Endothelial cell of umbilical vein (primary cell): ENCODE results near the gene TTLL9. TPM values are rescaled to one million over a fixed set of nuclear protein-coding genes. Genes with fewer than 3 reads are reported as not detected.

Source experiments
- BruUV-seq: library from RNA; stranded (reverse); fragments of 400-500 nt; replicated peaks from 2 replicates; lab custom pipeline; 2021; lab: Mats Ljungman, UMichigan
- CTCF ChIA-PET: fragments of 300-600, 350-600 bp; sonication (Branson Sonifier 250); formaldehyde crosslinking; loops from one replicate; lab custom pipeline; 2021; ENCODE audit warnings: antibody characterized with exemption, inconsistent platforms; lab: Charles Lee
- POLR2A ChIA-PET: fragments of 300-600, 350-600 bp; sonication (Branson Sonifier 250); formaldehyde crosslinking; loops from one replicate; lab custom pipeline; 2021; ENCODE audit warnings: antibody characterized with exemption, inconsistent platforms; lab: Charles Lee
- DNase-seq: peaks from one replicate; pipeline ENCODE4 v3.0.0-alpha.2; 2011; ENCODE audit warnings: low read depth, low spot score
- FAIRE-seq: peaks from 2 replicates; lab custom pipeline; 2011; peaks lifted over from hg19 to GRCh38; lab: Jason Lieb, UNC
- H2AFZ ChIP-seq: 2 replicates; pipeline ENCODE4 v1.6.0; 2012; ENCODE audit warnings: low read depth, low read length, control low read depth, inconsistent platforms
- H3K27ac ChIP-seq: 2 replicates; pipeline ENCODE4 v1.5.1; 2011; ENCODE audit warnings: low read depth, mild to moderate bottlenecking, control low read depth, low read length, moderate library complexity; ENCODE audit not compliant: insufficient read depth
- H3K27me3 ChIP-seq, 2 experiments: 2 replicates each; pipeline versions ENCODE4 v1.6.0 to v1.6.1; 2011; ENCODE audit warnings: low read length in 2 of 2, mixed read lengths in 1 of 2; ENCODE audit not compliant: control insufficient read depth in 2 of 2, insufficient read depth in 2 of 2
- H3K36me3 ChIP-seq, 2 experiments: 2 replicates in 1 of 2; 3 replicates in 1 of 2; pipeline ENCODE4 v1.5.1; 2011; ENCODE audit warnings: low read length in 2 of 2, mild to moderate bottlenecking in 1 of 2, moderate library complexity in 1 of 2; ENCODE audit not compliant: control insufficient read depth in 2 of 2, insufficient read depth in 2 of 2; ENCODE audit errors: extremely low read depth in 1 of 2
- H3K4me1 ChIP-seq: 3 replicates; pipeline ENCODE4 v1.5.1; 2011; ENCODE audit warnings: mild to moderate bottlenecking, low read length; ENCODE audit not compliant: control insufficient read depth, insufficient read depth; ENCODE audit errors: extremely low read depth
- H3K4me2 ChIP-seq: 2 replicates; pipeline ENCODE4 v1.6.1; 2011; ENCODE audit warnings: low read length, control low read depth, mixed read lengths; ENCODE audit not compliant: insufficient read depth
- H3K4me3 ChIP-seq, 3 experiments: fragments of 200-600 bp in 1 of 3; sonication (generic), shearing (Covaris generic) in 1 of 3; replicated peaks in 1 of 3; 2 replicates each; pipeline ENCODE4 v1.5.1; 2011 to 2016; ENCODE audit warnings: control low read depth in 3 of 3, low read length in 3 of 3, mild to moderate bottlenecking in 2 of 3, inconsistent platforms in 1 of 3, low read depth in 1 of 3, moderate library complexity in 1 of 3; ENCODE audit not compliant: insufficient read depth in 1 of 3
- H3K79me2 ChIP-seq: 2 replicates; pipeline ENCODE4 v1.6.0; 2012; ENCODE audit warnings: low read length, inconsistent platforms; ENCODE audit not compliant: control insufficient read depth, insufficient read depth
- H3K9ac ChIP-seq: replicated peaks from 2 replicates; pipeline ENCODE3; 2011; ENCODE audit warnings: low read length, control low read depth; ENCODE audit not compliant: insufficient read depth; ENCODE audit errors: extremely low read depth
- H3K9me1 ChIP-seq: replicated peaks from 3 replicates; pipeline ENCODE4 v1.6.0; 2011; ENCODE audit warnings: mild to moderate bottlenecking, low read length; ENCODE audit not compliant: control insufficient read depth, insufficient read depth; ENCODE audit errors: extremely low read depth
- H3K9me3 ChIP-seq: replicated peaks from 2 replicates; pipeline ENCODE4 v1.5.1; 2012; ENCODE audit warnings: low read length, inconsistent platforms; ENCODE audit not compliant: control insufficient read depth, insufficient read depth
- H4K20me1 ChIP-seq: replicated peaks from 2 replicates; pipeline ENCODE3; 2011; ENCODE audit warnings: mild to moderate bottlenecking, low read length; ENCODE audit not compliant: control insufficient read depth, insufficient read depth; ENCODE audit errors: extremely low read depth
- EZH2 ChIP-seq: IDR thresholded peaks from 2 replicates; pipeline ENCODE4 v1.6.1; 2012; ENCODE audit warnings: borderline replicate concordance, low read depth, mild to moderate bottlenecking, moderate library complexity, low read length, inconsistent platforms; ENCODE audit not compliant: severe bottlenecking
- FOS ChIP-seq: IDR thresholded peaks from 2 replicates; pipeline ENCODE4 v1.6.1; 2011; ENCODE audit warnings: mild to moderate bottlenecking, low read length, moderate library complexity, borderline replicate concordance; ENCODE audit not compliant: insufficient read depth
- GATA2 ChIP-seq: IDR thresholded peaks from 2 replicates; pipeline ENCODE4 v1.7.0; 2011; ENCODE audit warnings: low read depth, mild to moderate bottlenecking, moderate library complexity, mixed read lengths, low read length; ENCODE audit not compliant: insufficient read length, insufficient read depth
- JUN ChIP-seq: IDR thresholded peaks from 2 replicates; pipeline ENCODE4 v1.6.1; 2011; ENCODE audit warnings: borderline replicate concordance, low read depth; ENCODE audit not compliant: insufficient read length, insufficient read depth
- MAX ChIP-seq: IDR thresholded peaks from 2 replicates; pipeline ENCODE4 v1.6.1; 2011; ENCODE audit not compliant: insufficient read depth, insufficient read length
- MYC ChIP-seq: IDR thresholded peaks from one replicate; pipeline ENCODE4 v1.6.1; 2011; ENCODE audit warnings: mild to moderate bottlenecking, low read depth, low read length
- POLR2A ChIP-seq: IDR thresholded peaks from 2 replicates; pipeline ENCODE4 v1.6.1; 2012; ENCODE audit warnings: low read depth, mild to moderate bottlenecking, control low read depth, low read length
- POLR2AphosphoS5 ChIP-seq: IDR thresholded peaks from 2 replicates; pipeline ENCODE4 v1.6.1; 2012; ENCODE audit warnings: low read depth, mild to moderate bottlenecking, control low read depth, low read length, moderate library complexity; ENCODE audit not compliant: insufficient read depth
- dilution Hi-C: fragments of 300-500 bp; cut with MboI; formaldehyde crosslinking; loops from one replicate; pipeline ENCODE4 v1.15.0; 2019; ENCODE audit warnings: low sequenced_read_pairs; ENCODE audit not compliant: extremely low pct_ligation_motif_present
- intact Hi-C: fragments of 100-400 bp; cut with micrococcal nuclease; formaldehyde crosslinking; loops from one replicate; pipeline ENCODE4 v1.10.0; 2022
- polyA plus RNA-seq, 4 experiments: library from polyadenylated mRNA; depleted of rRNA in 3 of 4; stranded (reverse) in 3 of 4; unstranded in 1 of 4; fragments of >200 nt; gene quantifications; 2 replicates each; pipeline versions ENCODE4 v1.2.1 to v1.2.3, GENCODE V29; 2011 to 2012; ENCODE audit warnings: missing spikeins in 1 of 4
- total RNA-seq: library from RNA; stranded (reverse); gene quantifications from 2 replicates; pipeline ENCODE4 v1.2.3, GENCODE V29; 2021
- TF ChIP-seq, protein P1 (sequence below), 2 donors: IDR thresholded peaks; 1 replicate in 1 of 2; 2 replicates in 1 of 2; pipeline ENCODE4 v1.5.1; 2011; ENCODE audit warnings: low read length in 2 of 2, mild to moderate bottlenecking in 2 of 2, moderate library complexity in 2 of 2, control low read depth in 1 of 2, inconsistent platforms in 1 of 2, low read depth in 1 of 2; ENCODE audit not compliant: insufficient read depth in 1 of 2; ENCODE audit errors: extremely low read depth in 1 of 2

The TTLL9 gene
- total and polyA plus RNA-seq, 2 donors (not counting 3 experiments of a cell fraction or from before 2014, with no cell fraction given) = 0.03 TPM; not detected in 1

DNA sequence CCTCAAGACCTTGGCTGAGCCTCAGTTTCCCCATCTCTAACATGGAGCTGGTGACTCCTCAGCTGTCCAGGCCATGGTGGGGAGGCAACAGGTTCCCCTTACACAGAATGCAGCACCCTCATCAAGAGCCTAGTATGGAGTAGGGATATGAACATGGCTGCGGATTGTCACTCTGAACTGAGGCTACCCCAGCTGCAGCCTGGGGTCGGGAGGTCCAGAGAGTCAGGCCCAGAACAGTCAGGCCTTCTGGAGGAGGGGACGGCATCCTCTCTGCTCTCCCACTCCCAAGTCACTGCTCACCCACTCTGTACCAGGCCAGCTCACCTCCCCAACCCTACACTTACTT lies 23.7 kb upstream of the TTLL9 start:
- peaks cover 15% of the 10 kb centered on the region for H3K4me1 ChIP-seq
- H2AFZ ChIP-seq = no peak overlapping the region
- no peaks in the 10 kb centered on the region for H3K9me1 ChIP-seq
- no peak overlapping the region for H3K27ac ChIP-seq
- intact Hi-C loops = loop anchor here (1.0 kb wide), 1 partner anchor 23 kb away; no protein-coding TSS in a partner anchor
- H3K9me3 ChIP-seq = no peaks in the 10 kb centered on the region
- CTCF ChIA-PET = interaction anchor here (1.0 to 18.2 kb wide), 18 partner anchors 8 to 244 kb away, joined by 3 to 619 read pairs (median 4); partner anchors contain the start of genes MYLK2, PDRG1 and XKR7
- no peaks in the 10 kb centered on the region for H4K20me1 ChIP-seq
- no peak overlapping the region for H3K4me3 ChIP-seq
- POLR2A ChIA-PET = no interaction called here
- peaks cover 14 to 16% of the 10 kb centered on the region in 2 experiments for H3K27me3 ChIP-seq
- H3K36me3 ChIP-seq = no peaks in the 10 kb centered on the region
- TF ChIP-seq MAX (no peak), FOS (no peak), POLR2A (no peak), GATA2 (no peak), MYC (no peak), EZH2 (no peak), POLR2AphosphoS5 (no peak), JUN (no peak)
- TF ChIP-seq, protein P1, sequence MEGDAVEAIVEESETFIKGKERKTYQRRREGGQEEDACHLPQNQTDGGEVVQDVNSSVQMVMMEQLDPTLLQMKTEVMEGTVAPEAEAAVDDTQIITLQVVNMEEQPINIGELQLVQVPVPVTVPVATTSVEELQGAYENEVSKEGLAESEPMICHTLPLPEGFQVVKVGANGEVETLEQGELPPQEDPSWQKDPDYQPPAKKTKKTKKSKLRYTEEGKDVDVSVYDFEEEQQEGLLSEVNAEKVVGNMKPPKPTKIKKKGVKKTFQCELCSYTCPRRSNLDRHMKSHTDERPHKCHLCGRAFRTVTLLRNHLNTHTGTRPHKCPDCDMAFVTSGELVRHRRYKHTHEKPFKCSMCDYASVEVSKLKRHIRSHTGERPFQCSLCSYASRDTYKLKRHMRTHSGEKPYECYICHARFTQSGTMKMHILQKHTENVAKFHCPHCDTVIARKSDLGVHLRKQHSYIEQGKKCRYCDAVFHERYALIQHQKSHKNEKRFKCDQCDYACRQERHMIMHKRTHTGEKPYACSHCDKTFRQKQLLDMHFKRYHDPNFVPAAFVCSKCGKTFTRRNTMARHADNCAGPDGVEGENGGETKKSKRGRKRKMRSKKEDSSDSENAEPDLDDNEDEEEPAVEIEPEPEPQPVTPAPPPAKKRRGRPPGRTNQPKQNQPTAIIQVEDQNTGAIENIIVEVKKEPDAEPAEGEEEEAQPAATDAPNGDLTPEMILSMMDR (IDR thresholded peaks at IDR 0.05; ENCODE audit: extremely low read depth in 1 of 2, insufficient read depth in 1 of 2, low read depth in 1 of 2, low read length in 2 of 2) = no peak
- no peak overlapping the region for H3K9ac ChIP-seq
- no TSS peak for BruUV-seq
- no peaks in the 10 kb centered on the region for H3K79me2 ChIP-seq
- H3K4me2 ChIP-seq = no peak overlapping the region
- FAIRE-seq (no peak), DNase-seq (no peak)
- dilution Hi-C loops = no loop called here
